ENCODE results near the gene DGKD. TPM values are rescaled to one million over a fixed set of nuclear protein-coding genes. Genes with fewer than 3 reads are reported as not detected.

The DGKD gene
- total RNA-seq, 4 donors from 2014 or later: 26.3 to 41.3 (median 30.4) TPM

DNA sequence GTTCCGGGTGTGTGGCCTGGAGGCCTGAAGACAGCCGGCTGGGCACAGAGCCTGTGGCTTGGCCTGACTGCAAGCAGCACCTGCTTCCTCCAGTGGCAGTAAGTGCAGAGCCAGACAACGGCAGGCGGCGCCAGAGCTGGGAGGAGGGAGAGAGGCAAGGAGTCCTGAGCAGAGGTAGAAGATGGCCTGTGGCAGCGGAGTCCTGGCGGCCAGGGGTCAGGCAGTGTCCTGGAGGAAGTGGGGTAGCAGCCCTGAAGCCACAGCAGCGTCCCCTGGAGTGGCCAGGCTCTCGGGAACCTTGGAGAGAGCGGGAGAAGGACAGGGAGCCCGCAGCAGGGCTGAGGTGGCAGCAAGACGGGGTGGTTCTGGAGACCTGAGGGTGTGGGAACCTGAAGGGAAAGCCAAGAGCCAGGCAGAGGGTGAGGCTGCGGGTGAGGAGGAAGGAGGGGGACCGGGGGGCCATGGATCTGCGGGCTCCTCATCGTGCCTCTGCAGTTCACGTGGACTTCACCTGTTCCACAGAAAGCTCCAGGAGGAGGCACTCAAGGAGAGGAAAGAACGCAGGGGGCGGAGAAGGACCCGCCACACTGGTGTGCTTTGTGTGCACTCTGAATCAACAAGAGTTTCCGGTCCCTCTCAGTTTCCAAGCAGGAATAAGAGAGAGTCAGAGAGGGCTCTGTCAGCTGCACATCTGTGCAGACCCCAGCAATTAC, 126.4 kb downstream of the DGKD start:
- no peak overlapping the region for H3K4me3 ChIP-seq
- H3K27me3 ChIP-seq: no peaks in the 10 kb centered on the region
- in situ Hi-C loops (cut with MboI; ENCODE audit: low sequenced_read_pairs in 4 of 4) (no loop called here), intact Hi-C loops (cut with DNase I; ENCODE audit: low total_unique reads) (loop anchor here (5.0 kb wide), 1 partner anchor 73 kb away; no protein-coding TSS in a partner anchor)
- H3K9me3 ChIP-seq: no peaks in the 10 kb centered on the region
- TF ChIP-seq, protein P1, sequence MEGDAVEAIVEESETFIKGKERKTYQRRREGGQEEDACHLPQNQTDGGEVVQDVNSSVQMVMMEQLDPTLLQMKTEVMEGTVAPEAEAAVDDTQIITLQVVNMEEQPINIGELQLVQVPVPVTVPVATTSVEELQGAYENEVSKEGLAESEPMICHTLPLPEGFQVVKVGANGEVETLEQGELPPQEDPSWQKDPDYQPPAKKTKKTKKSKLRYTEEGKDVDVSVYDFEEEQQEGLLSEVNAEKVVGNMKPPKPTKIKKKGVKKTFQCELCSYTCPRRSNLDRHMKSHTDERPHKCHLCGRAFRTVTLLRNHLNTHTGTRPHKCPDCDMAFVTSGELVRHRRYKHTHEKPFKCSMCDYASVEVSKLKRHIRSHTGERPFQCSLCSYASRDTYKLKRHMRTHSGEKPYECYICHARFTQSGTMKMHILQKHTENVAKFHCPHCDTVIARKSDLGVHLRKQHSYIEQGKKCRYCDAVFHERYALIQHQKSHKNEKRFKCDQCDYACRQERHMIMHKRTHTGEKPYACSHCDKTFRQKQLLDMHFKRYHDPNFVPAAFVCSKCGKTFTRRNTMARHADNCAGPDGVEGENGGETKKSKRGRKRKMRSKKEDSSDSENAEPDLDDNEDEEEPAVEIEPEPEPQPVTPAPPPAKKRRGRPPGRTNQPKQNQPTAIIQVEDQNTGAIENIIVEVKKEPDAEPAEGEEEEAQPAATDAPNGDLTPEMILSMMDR (IDR thresholded peaks at IDR 0.05 in 4 of 5, conservative IDR thresholded peaks at IDR 0.05 in 1 of 5): peak in 1 of 5 experiments; percentile 31
- TF ChIP-seq POLR2A (IDR thresholded peaks at IDR 0.05): no peak
- ATAC-seq (peak; percentile 55 to 75), DNase-seq (peak; percentile 81 to 94)
- peaks cover 0 to 72% of the 10 kb centered on the region in 2 donors for H3K36me3 ChIP-seq
- H3K27ac ChIP-seq: peak overlapping the region; percentile 55 to 83 (median 76)
- peaks cover 12 to 23% of the 10 kb centered on the region in 2 donors for H3K4me1 ChIP-seq

DNA sequence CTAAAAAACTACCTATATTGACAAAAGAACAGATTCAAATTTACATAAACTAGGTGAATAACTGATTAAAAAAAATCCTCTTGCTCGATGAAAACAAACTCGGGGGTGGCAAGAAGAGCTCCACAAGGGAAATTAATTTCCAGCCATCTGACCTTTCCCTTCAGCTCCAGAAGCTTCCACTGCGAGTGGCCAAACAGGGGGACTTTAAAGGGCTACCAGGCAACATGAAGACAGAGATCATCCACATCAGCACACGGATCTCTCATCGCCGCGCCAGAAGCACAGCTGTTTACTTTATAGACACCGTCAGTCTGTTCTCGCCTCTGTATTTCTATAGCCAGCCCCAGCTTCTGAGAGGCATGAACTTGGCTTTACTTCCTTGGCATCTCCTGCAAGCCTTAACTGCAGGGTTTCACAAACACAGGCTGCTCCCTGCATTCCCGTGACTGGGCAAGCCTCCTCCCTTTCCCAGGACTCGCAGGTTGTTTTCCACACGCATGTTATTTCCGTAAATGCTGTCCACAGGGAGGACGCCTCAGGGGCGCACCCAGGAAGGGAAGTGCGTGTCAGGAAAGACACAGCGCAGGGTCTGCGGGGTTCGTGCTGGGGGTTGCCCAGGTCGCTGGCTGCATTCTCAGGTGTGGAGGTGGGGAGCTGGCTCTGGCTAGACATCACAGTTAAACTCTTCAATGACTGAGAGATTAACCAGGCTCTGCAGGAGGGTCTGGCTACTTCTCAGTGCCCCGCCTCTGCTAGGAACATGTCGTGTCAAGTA, 127.3 kb downstream of the DGKD start:
- DNase-seq: peak; percentile 76 to 78
- in situ Hi-C loops (cut with MboI; ENCODE audit: low sequenced_read_pairs in 4 of 4): no loop called here
- peaks cover 0 to 71% of the 10 kb centered on the region in 2 donors for H3K36me3 ChIP-seq

DNA sequence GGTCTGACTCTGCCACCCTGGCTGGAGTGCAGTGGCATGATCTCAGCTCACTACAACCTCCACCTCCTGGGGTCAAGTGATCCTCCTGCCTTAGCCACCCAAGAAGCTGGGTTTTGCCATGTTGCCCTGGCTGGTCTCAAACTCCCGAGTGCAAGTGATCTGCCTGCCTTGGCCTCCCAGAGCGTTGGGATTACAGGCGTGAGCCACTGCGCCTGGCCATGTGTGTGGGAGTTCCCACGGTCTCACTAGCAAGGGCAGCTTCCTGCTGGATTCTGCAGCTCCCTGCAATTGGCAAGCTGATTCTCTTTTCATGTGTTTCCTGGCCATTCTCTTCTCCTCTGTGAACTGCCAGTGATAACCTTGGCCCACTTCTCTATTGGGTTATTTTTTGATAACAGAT, 128.3 kb downstream of the DGKD start:
- Histone ChIP-seq H3K27ac (peak overlapping the region in 3 of 4 donors; percentile 74 to 83 (median 77)), H3K27me3 (no peaks in the 10 kb centered on the region), H3K4me1 (peaks cover 12 to 23% of the 10 kb centered on the region in 2 donors), H3K4me3 (no peak overlapping the region), H3K36me3 (peaks cover 0 to 72% of the 10 kb centered on the region in 2 donors), H3K9me3 (no peaks in the 10 kb centered on the region)
- ATAC-seq (no peak), DNase-seq (no peak)
- no peak for TF ChIP-seq POLR2A (IDR thresholded peaks at IDR 0.05)
- TF ChIP-seq, protein P1 (IDR thresholded peaks at IDR 0.05 in 4 of 5, conservative IDR thresholded peaks at IDR 0.05 in 1 of 5): no peak
- in situ Hi-C loops (cut with MboI; ENCODE audit: low sequenced_read_pairs in 4 of 4): no loop called here
- intact Hi-C loops (cut with DNase I; ENCODE audit: low total_unique reads): loop anchor here (5.0 kb wide), 1 partner anchor 75 kb away; no protein-coding TSS in a partner anchor

More for the DNA sequence above, 127.3 kb downstream of the DGKD start:
- Histone ChIP-seq H3K4me1 (peaks cover 12 to 23% of the 10 kb centered on the region in 2 donors), H3K27ac (peak overlapping the region; percentile 55 to 83 (median 76)), H3K9me3 (no peaks in the 10 kb centered on the region), H3K27me3 (no peaks in the 10 kb centered on the region), H3K4me3 (peak overlapping the region in 1 of 4 donors; percentile 5)
- ATAC-seq: peak; percentile 79 to 84
- intact Hi-C loops (cut with DNase I; ENCODE audit: low total_unique reads): loop anchor here (5.0 kb wide), 1 partner anchor 74 kb away; no protein-coding TSS in a partner anchor
- TF ChIP-seq, protein P1 (IDR thresholded peaks at IDR 0.05 in 4 of 5, conservative IDR thresholded peaks at IDR 0.05 in 1 of 5): no peak
- no peak for TF ChIP-seq POLR2A (IDR thresholded peaks at IDR 0.05)

GRCh38 chr2:233485726-233486125, 131.4 kb downstream of the DGKD start:
- Histone ChIP-seq H3K4me3 (no peak overlapping the region), H3K27ac (no peak overlapping the region), H3K4me1 (peaks cover 7 to 13% of the 10 kb centered on the region in 2 donors), H3K36me3 (peaks cover 0 to 84% of the 10 kb centered on the region in 2 donors), H3K27me3 (no peaks in the 10 kb centered on the region), H3K9me3 (no peaks in the 10 kb centered on the region)
- TF ChIP-seq, protein P1 (IDR thresholded peaks at IDR 0.05 in 4 of 5, conservative IDR thresholded peaks at IDR 0.05 in 1 of 5): no peak
- no peak for TF ChIP-seq POLR2A (IDR thresholded peaks at IDR 0.05)
- intact Hi-C loops (cut with DNase I; ENCODE audit: low total_unique reads): no loop called here
- no peak for ATAC-seq
- in situ Hi-C loops (cut with MboI; ENCODE audit: low sequenced_read_pairs in 4 of 4): no loop called here
- DNase-seq: no peak
